Fibroblast of lung (primary cell): Measurements from ENCODE around the gene CALM3.

Source experiments
- EZH2 ChIP-seq: IDR thresholded peaks from 2 replicates; pipeline ENCODE4 v1.5.1; 2012; ENCODE audit warnings: low read length, control low read depth, mild to moderate bottlenecking; ENCODE audit errors: missing control alignments
- TF ChIP-seq, protein P1 (sequence below), 2 donors: IDR thresholded peaks in 1 of 2; conservative IDR thresholded peaks in 1 of 2; 1 replicate in 1 of 2; 2 replicates in 1 of 2; pipeline ENCODE4 v1.5.1; 2011 to 2012; ENCODE audit warnings: low read length in 2 of 2, control low read depth in 1 of 2, inconsistent platforms in 1 of 2, low read depth in 1 of 2, mild to moderate bottlenecking in 1 of 2

GRCh38 chr19:46629546-46630025 is 28.5 kb downstream of the CALM3 start:
- TF ChIP-seq, protein P1, sequence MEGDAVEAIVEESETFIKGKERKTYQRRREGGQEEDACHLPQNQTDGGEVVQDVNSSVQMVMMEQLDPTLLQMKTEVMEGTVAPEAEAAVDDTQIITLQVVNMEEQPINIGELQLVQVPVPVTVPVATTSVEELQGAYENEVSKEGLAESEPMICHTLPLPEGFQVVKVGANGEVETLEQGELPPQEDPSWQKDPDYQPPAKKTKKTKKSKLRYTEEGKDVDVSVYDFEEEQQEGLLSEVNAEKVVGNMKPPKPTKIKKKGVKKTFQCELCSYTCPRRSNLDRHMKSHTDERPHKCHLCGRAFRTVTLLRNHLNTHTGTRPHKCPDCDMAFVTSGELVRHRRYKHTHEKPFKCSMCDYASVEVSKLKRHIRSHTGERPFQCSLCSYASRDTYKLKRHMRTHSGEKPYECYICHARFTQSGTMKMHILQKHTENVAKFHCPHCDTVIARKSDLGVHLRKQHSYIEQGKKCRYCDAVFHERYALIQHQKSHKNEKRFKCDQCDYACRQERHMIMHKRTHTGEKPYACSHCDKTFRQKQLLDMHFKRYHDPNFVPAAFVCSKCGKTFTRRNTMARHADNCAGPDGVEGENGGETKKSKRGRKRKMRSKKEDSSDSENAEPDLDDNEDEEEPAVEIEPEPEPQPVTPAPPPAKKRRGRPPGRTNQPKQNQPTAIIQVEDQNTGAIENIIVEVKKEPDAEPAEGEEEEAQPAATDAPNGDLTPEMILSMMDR (conservative IDR thresholded peaks at IDR 0.05 in 1 of 2, IDR thresholded peaks at IDR 0.05 in 1 of 2; ENCODE audit: low read depth in 1 of 2, low read length in 2 of 2), result no peak
- TF ChIP-seq EZH2, result no peak
